ENCODE data around the gene EIF4ENIF1. TPM values are rescaled to one million over a fixed set of nuclear protein-coding genes. Genes with fewer than 3 reads are reported as not detected.

EIF4ENIF1 gene
- total RNA-seq, 1 donor from 2014 or later, result 46.4 TPM

- CTCF ChIA-PET, result interaction anchor here (0.7 to 2.2 kb wide), 13 partner anchors 9 to 182 kb away, joined by 3 to 18 read pairs (median 4); partner anchors contain the start of gene EIF4ENIF1
- no peaks in the 10 kb centered on the region for H3K27me3 Mint-ChIP-seq
- POLR2A ChIA-PET, result interaction anchor here (0.7 to 1.4 kb wide), 4 partner anchors 29 to 181 kb away, joined by 3 to 4 read pairs (median 4); partner anchors contain the start of gene EIF4ENIF1
- TF ChIP-seq, protein P1, sequence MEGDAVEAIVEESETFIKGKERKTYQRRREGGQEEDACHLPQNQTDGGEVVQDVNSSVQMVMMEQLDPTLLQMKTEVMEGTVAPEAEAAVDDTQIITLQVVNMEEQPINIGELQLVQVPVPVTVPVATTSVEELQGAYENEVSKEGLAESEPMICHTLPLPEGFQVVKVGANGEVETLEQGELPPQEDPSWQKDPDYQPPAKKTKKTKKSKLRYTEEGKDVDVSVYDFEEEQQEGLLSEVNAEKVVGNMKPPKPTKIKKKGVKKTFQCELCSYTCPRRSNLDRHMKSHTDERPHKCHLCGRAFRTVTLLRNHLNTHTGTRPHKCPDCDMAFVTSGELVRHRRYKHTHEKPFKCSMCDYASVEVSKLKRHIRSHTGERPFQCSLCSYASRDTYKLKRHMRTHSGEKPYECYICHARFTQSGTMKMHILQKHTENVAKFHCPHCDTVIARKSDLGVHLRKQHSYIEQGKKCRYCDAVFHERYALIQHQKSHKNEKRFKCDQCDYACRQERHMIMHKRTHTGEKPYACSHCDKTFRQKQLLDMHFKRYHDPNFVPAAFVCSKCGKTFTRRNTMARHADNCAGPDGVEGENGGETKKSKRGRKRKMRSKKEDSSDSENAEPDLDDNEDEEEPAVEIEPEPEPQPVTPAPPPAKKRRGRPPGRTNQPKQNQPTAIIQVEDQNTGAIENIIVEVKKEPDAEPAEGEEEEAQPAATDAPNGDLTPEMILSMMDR (IDR thresholded peaks at IDR 0.05), result no peak
- peaks cover 21% of the 10 kb centered on the region for H3K4me1 Mint-ChIP-seq
- intact Hi-C loops (cut with micrococcal nuclease), result loop anchor here (5.0 kb wide), 1 partner anchor 35 kb away; the partner anchor contains the start of gene EIF4ENIF1
- peak; percentile 68 for ATAC-seq (ENCODE audit: low read depth)
- no peak for DNase-seq
- H3K9me3 Mint-ChIP-seq, result no peaks in the 10 kb centered on the region
- H3K27ac Mint-ChIP-seq, result peak overlapping the region; percentile 53
- H3K36me3 Mint-ChIP-seq (ENCODE audit: low read depth), result peaks cover 61% of the 10 kb centered on the region
- no peak overlapping the region for H3K4me3 Mint-ChIP-seq
Measured at GRCh38 chr22:31451709-31452571, 37.7 kb downstream of the EIF4ENIF1 start.

- H3K27ac Mint-ChIP-seq, result peak overlapping the region; percentile 74
- ChIA-PET POLR2A (interaction anchor here (0.9 to 1.3 kb wide), 2 partner anchors 9 to 12 kb away, joined by 3 to 14 read pairs; no protein-coding TSS in a partner anchor), CTCF (interaction anchor here (1.5 to 2.1 kb wide), 2 partner anchors 12 to 184 kb away, joined by 4 to 6 read pairs; no protein-coding TSS in a partner anchor)
- ATAC-seq (ENCODE audit: low read depth), result no peak
- peaks cover 21% of the 10 kb centered on the region for H3K4me1 Mint-ChIP-seq
- TF ChIP-seq, protein P1 (IDR thresholded peaks at IDR 0.05), result no peak
- no peak for DNase-seq
- no peaks in the 10 kb centered on the region for H3K9me3 Mint-ChIP-seq
- H3K4me3 Mint-ChIP-seq, result no peak overlapping the region
- peaks cover 65% of the 10 kb centered on the region for H3K36me3 Mint-ChIP-seq (ENCODE audit: low read depth)
- intact Hi-C loops (cut with micrococcal nuclease), result no loop called here
- no peaks in the 10 kb centered on the region for H3K27me3 Mint-ChIP-seq
Measured at GRCh38 chr22:31449506-31449905, 40.1 kb downstream of the EIF4ENIF1 start.

DNA sequence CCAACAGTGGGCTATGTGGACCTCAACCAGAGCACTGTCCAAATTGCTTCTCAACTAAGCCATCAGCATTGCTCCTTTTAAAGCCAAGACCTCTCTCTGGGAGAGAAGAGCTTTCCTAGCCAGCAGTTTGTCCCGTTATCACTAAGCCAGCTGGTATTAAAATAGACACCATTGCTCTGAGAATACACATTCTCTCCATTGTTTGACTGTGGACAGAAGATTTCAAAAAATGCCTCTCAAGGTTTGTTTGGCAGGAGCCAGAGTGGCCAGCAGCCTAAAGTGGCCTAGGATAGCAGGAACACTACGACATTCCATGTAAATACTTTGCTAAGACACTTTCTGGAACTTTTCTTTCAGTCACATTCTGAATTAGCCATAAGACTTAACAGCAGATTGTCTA lies 41.3 kb downstream of the EIF4ENIF1 start:
- Mint-ChIP-seq H3K27me3 (no peaks in the 10 kb centered on the region), H3K4me1 (peaks cover 21% of the 10 kb centered on the region), H3K4me3 (no peak overlapping the region), H3K9me3 (no peaks in the 10 kb centered on the region), H3K27ac (no peak overlapping the region), H3K36me3 (ENCODE audit: low read depth) (peaks cover 66% of the 10 kb centered on the region)
- intact Hi-C loops (cut with micrococcal nuclease), result no loop called here
- ChIA-PET POLR2A (no interaction called here), CTCF (interaction anchor here (0.9 to 2.1 kb wide), 4 partner anchors 11 to 185 kb away, joined by 3 to 6 read pairs (median 4); no protein-coding TSS in a partner anchor)
- DNase-seq (no peak), ATAC-seq (ENCODE audit: low read depth) (no peak)
- TF ChIP-seq, protein P1 (IDR thresholded peaks at IDR 0.05), result no peak

DNA sequence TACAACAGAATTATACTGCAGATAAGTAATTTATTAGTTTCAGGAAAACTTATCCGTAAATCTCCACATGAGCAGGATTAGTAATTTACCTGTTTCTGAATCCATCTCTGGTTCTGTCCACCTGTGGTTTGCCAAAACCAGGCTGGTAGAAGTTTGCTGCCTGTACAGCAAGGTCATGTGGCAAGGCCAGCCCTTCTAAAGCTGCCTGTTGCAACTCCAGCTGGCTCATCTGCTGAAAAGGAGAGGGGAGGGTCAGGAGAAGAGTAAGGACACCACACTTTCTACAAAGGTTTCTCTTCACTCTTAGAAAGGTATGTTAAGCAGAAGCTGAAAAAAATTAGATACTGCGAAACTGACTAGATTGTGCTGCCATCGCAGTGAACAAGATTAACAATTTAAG lies 42.3 kb downstream of the EIF4ENIF1 start:
- intact Hi-C loops (cut with micrococcal nuclease), result no loop called here
- Mint-ChIP-seq H3K4me1 (peaks cover 21% of the 10 kb centered on the region), H3K4me3 (no peak overlapping the region), H3K27ac (no peak overlapping the region), H3K27me3 (no peaks in the 10 kb centered on the region), H3K36me3 (ENCODE audit: low read depth) (peaks cover 68% of the 10 kb centered on the region), H3K9me3 (no peaks in the 10 kb centered on the region)
- no peak for DNase-seq
- TF ChIP-seq, protein P1 (IDR thresholded peaks at IDR 0.05), result no peak
- POLR2A ChIA-PET, result no interaction called here
- CTCF ChIA-PET, result interaction anchor here (1.3 kb wide), 1 partner anchor 18 kb away, joined by 3 read pairs; no protein-coding TSS in a partner anchor
- no peak for ATAC-seq (ENCODE audit: low read depth)

DNA sequence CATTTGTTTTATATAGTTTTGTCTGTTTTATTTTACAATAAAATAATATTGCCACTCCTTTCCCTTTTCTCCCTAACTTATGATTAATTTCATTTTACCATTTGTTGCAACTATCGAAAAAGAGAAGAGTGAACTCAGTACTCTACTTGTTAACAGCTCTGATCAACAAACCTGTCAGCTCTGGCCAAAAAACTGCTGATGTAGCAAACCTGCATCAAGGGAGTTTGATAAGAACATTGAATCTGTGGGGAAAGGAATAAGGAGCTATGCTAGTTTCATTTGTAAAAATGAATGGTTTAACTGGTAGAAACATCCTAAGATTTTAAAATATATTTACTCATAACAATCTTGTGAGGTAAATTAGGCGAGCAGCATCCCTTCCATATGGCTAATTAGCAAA lies 42.9 kb downstream of the EIF4ENIF1 start:
- CTCF ChIA-PET, result no interaction called here
- no peak for DNase-seq
- H3K36me3 Mint-ChIP-seq (ENCODE audit: low read depth), result peaks cover 69% of the 10 kb centered on the region
- intact Hi-C loops (cut with micrococcal nuclease), result no loop called here
- POLR2A ChIA-PET, result interaction anchor here (0.7 kb wide), 1 partner anchor 1693 kb away, joined by 3 read pairs; no protein-coding TSS in a partner anchor
- TF ChIP-seq, protein P1 (IDR thresholded peaks at IDR 0.05), result no peak
- H3K27me3 Mint-ChIP-seq, result no peaks in the 10 kb centered on the region
- no peaks in the 10 kb centered on the region for H3K9me3 Mint-ChIP-seq
- H3K4me3 Mint-ChIP-seq, result no peak overlapping the region
- peaks cover 18% of the 10 kb centered on the region for H3K4me1 Mint-ChIP-seq
- no peak for ATAC-seq (ENCODE audit: low read depth)
- H3K27ac Mint-ChIP-seq, result no peak overlapping the region

Measured in activated B cell treated with CpG ODN at 0.5 μM for 24 hours (primary cell).